ENCODE results near the gene PET117. TPM values are rescaled to one million over a fixed set of nuclear protein-coding genes. Genes with fewer than 3 reads are reported as not detected.

Gene PET117
- total RNA-seq, 4 donors from 2014 or later, result 15.7 to 21.7 (median 18.0) TPM

DNA sequence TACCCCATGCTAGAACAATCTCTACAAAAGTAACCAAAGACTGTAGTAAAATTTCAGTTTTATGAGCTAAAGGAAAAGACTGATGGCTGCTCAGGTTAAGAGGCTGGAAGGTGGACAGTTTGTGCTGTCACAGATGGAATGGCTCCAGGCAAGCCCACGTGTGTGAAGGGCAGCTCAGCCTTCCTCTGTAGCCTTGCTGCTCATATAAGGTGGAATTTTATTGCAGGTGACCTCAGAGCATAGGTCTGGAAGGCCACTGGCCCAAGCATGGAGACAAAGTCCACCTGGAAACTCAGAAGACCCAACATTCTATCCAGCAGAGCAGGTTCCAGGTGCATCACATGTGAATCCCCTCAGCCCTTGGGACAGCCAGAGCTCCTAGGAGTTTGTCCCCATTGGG lies 53.6 kb downstream of the PET117 start:
- Histone ChIP-seq H3K27ac (no peak overlapping the region), H3K36me3 (peaks cover 0 to 33% (median 0%) of the 10 kb centered on the region in 3 donors), H3K27me3 (no peaks in the 10 kb centered on the region), H3K9me3 (no peaks in the 10 kb centered on the region), H3K4me3 (no peak overlapping the region), H3K4me1 (no peaks in the 10 kb centered on the region)
- DNase-seq, result no peak
- TF ChIP-seq, protein P1, sequence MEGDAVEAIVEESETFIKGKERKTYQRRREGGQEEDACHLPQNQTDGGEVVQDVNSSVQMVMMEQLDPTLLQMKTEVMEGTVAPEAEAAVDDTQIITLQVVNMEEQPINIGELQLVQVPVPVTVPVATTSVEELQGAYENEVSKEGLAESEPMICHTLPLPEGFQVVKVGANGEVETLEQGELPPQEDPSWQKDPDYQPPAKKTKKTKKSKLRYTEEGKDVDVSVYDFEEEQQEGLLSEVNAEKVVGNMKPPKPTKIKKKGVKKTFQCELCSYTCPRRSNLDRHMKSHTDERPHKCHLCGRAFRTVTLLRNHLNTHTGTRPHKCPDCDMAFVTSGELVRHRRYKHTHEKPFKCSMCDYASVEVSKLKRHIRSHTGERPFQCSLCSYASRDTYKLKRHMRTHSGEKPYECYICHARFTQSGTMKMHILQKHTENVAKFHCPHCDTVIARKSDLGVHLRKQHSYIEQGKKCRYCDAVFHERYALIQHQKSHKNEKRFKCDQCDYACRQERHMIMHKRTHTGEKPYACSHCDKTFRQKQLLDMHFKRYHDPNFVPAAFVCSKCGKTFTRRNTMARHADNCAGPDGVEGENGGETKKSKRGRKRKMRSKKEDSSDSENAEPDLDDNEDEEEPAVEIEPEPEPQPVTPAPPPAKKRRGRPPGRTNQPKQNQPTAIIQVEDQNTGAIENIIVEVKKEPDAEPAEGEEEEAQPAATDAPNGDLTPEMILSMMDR (IDR thresholded peaks at IDR 0.05), result no peak
- TF ChIP-seq POLR2A (IDR thresholded peaks at IDR 0.05), result no peak

Small RNA genes within 50 kb of the gene (small RNA-seq; reads per million reads assigned to genes)
- 0 reads per million in 2 donors for gene RF00019
- gene RNU7-137P, result 0 reads per million in 2 donors

Other genes with a start within 250 kb of the PET117 start
- 100 to 1,000 TPM; 131 to 257 (median 132) TPM for gene SNX5, start 169.1 kb upstream of the PET117 start, total RNA-seq
- 10 to 100 TPM; 16.1 to 38.0 (median 19.0) TPM for gene MGME1, start 168.8 kb upstream of the PET117 start, total RNA-seq
- gene OVOL2, start 79.9 kb upstream of the PET117 start, total RNA-seq, result 10 to 100 TPM; 25.5 to 38.7 (median 28.9) TPM
- 10 to 100 TPM; 20.0 to 27.2 (median 22.0) TPM for gene KAT14, start within 50 bp of the PET117 start, total RNA-seq
- gene ZNF133, start 150.7 kb downstream of the PET117 start, total RNA-seq, result 10 to 100 TPM; 11.4 to 23.1 (median 15.6) TPM